HG03558 (cell line): ENCODE data around the gene CATSPERE.
"Not testable (repeated sequence)": the region's sequence is repeated elsewhere in the genome, so short reads cannot be mapped to it uniquely, and the experiment has no call there.

Experiments used
- ATAC-seq: cut with Tn5 transposase; IDR thresholded peaks from one replicate; pipeline ENCODE4 v1.9.1; 2021; ENCODE audit warnings: moderate number of reproducible peaks; ENCODE audit not compliant: unreplicated experiment; ENCODE audit errors: extremely low read depth

Gene CATSPERE

GRCh38 chr1:244513493-244513892 is 52.4 kb downstream of the CATSPERE start:
- no peak for ATAC-seq

DNA sequence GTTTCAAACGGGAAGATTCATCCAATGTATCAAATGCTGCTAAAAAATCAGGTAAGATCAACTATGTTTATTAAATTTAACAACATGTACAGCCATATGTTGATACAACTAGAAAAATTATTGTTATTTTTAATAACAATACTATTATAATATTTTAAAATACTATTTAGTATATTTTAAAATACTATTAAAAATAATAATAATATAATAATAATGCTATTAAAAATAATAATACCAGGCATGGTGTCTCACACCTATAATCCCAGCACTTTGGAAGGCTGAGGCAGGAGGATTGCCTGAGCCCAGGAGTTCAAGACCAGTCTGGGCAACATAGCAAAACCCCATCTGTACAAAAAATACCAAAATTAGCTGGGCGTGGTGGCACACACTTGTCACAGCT is 54.6 kb downstream of the CATSPERE start:
- ATAC-seq = no peak

DNA sequence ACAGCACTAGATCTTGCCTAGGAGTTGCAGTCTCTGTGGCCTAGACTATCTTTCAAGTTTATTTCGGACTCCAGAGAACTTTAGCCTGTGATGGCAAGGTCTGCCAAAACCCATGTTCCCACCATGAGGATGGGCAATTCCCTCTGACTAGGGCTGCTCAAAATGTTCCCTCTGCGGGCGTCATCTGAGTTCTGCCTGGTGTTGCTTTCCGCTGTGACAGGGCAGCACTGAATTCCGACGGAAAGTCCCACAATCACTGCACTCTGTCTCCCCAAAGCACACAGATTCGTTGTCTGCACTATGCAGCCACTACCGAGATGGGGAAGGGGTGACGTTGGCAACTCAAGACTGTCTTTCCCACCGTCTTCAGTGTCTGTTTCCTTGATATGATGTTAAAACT is 75.2 kb downstream of the CATSPERE start:
- no peak for ATAC-seq

- no peak for ATAC-seq
Measured at GRCh38 chr1:244545511-244545910, 84.4 kb downstream of the CATSPERE start.

DNA sequence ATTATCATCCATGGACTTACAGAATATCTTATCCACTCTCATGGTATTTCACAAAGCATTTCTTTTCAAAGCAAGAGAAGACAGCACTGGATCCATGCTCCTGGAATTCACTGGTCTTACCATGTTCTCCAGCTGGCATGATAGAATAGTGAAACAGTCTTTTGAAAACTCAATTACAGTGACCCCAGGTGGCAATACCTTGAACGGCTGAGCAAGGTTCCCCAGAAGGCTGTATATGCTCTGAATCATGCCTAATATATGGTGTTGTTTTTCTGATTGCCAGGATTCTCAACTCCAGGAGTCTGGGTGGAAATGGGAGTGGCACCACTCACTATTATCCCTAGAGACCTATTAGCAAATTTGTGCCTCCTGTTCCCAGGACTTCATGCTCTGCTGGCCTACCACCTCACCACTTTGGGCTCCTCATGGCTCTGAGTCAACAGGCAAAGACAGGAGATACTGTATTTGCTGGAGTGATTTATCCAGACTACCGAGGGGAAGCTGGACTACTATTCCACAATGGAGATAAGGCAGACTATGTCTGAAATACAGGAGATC is 87.6 kb downstream of the CATSPERE start:
- ATAC-seq = no peak

- ATAC-seq = no peak
Measured at GRCh38 chr1:244552336-244552735, 91.3 kb downstream of the CATSPERE start.

DNA sequence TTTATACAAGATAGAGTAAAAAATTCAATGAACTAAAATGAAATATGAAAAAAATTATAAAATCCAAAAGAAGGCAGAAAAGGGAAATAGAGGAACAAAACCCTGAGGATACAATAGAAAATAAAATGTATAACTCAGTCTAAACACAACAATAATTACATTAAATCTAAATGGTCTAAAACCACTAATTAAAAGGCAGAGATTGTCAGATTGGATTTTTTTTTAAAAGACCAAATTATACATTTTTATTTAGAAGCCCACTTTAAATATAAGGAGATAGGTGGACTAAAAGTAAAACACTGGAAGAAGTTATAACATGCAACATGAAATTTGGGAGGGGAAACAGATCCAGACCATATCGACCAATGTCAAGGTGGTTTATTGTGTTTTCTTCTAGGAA is 95.2 kb downstream of the CATSPERE start:
- ATAC-seq = no peak

GRCh38 chr1:244557565-244557964 is 96.5 kb downstream of the CATSPERE start:
- ATAC-seq = no peak

- ATAC-seq = no peak
Measured at GRCh38 chr1:244559561-244559960, 98.5 kb downstream of the CATSPERE start.

DNA sequence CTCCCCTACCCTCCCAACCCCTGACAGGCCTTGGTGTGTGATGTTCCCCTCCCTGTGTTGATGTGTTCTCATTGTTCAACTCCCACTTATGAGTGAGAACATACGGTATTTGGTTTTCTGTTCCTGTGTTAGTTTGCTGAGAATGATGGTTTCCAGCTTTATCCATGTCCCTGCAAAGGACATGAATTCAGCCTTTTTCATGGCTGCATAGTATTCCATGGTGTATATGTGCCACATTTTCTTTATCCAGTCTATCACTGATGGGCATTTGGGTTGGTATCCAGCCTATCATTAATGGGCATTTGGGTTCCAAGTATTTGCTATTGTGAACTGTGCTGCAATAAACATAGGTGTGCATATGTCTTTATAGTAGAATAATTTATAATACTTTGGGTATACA is 101.8 kb downstream of the CATSPERE start:
- ATAC-seq = not testable (repeated sequence)

GRCh38 chr1:244573768-244574167 is 112.7 kb downstream of the CATSPERE start:
- no peak for ATAC-seq

DNA sequence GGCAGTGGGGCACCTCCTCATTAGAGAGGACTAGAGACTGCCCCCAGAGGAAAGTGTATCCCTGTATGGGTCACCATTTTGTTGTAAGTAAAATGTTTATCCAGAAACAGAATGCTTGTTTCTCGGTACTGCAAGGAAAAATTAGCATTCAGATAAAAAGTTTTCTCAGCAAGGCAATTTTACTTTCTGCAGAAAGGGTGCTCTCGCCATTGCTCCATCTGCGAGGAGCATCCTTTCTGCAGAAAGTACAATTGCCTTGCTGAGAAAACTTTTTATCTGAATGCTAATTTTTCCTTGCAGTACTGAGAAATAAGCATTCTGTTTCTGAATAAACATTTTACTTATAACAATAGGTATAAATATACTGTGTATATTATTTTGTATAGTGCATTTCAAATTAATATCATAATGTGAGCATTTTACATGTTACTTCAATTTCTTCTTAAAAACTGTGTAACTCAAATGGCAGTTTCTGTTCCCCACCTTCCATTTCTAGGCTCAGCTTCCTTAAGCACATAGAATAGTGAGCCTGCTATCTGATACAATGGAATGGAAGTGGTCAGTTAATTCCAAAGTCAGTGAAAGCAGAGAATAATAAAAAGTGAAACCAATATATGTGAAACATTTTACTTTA is 115.3 kb downstream of the CATSPERE start:
- ATAC-seq = no peak

- not testable (repeated sequence) for ATAC-seq
Measured at GRCh38 chr1:244578205-244578604, 117.1 kb downstream of the CATSPERE start.

DNA sequence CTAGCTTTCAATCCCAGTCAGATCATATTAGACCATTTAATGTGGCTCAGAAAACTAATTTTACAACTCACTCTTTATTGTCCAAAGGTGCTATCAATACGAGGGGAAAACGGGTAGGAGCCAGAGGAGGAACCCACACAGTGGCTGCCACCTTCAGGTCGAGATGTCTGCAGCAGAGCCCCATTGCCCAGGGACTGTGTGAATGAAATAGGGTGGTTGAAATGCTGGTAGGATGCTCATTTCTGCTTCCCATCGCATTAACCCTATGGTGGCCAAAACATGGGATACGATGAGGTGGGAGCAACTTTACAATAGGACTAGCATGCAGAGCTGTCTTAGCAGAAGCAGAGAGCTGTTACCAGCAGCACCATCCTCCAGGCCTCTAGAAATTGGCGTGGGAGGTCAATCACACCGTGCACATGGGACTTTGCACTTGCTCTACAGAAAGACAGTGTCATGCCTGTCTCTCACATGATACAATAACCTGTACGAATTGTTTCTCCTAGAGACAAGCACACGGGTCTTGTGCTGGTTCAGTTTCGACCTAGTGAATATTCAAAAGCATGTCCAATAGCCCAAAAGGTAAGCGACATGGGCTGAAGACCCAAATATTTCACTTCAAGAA is 122.4 kb downstream of the CATSPERE start:
- ATAC-seq = no peak

DNA sequence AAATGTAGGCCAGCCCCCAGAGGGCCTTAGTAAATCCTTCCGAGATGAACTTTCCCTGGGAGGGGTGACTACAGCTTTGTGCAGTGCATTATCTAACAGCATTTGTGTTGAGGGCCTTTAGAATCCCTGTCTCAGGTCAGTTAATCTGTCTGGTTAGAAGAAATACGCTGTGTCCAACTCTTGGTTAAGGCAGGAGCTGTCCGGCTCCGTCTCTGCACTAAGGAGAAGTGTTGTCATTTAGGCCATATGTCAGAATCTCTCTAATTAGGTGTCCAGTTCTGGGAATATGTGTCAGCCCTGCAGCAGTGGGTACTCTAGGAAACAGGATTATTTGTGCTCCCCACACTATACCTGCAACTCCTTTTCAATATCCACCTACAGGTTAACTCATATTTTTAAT is 124.8 kb downstream of the CATSPERE start:
- no peak for ATAC-seq

DNA sequence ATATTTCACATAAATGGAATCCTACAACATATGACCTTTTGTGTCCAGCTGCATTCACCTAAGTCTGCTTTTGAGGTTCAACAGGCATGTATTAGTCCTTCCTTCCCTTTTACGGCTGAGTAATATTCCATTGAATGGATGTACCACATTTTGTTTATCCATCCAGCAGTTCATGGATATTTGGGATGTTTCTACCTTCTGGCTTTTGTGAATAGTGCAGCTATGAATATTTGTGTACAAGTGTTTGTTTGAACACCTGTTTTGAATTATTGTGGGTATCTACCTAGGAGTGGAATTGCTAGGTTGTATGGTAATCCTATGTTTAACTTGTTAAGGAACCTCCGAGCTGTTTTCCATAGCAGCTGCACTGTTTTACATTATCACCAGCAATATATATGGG is 129.6 kb downstream of the CATSPERE start:
- ATAC-seq = no peak

DNA sequence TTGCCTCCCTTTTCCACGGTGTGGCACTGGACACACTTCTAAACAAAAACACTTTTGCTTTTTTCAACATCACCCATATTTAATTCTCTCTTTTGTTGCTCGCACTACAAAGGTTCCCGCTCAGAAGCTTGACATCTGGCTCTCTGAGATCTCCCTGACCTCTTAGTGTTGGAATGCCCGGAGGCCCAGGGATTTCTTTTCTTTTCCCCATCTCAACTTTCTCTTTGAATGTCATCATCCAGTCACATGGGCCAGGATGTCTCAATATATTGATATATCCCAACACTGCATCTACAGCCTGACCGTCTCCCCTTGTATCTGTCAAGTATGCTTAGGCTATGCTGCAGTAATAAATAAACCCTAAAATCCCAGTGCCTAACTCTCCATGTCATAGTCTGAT is 137.5 kb downstream of the CATSPERE start:
- no peak for ATAC-seq

DNA sequence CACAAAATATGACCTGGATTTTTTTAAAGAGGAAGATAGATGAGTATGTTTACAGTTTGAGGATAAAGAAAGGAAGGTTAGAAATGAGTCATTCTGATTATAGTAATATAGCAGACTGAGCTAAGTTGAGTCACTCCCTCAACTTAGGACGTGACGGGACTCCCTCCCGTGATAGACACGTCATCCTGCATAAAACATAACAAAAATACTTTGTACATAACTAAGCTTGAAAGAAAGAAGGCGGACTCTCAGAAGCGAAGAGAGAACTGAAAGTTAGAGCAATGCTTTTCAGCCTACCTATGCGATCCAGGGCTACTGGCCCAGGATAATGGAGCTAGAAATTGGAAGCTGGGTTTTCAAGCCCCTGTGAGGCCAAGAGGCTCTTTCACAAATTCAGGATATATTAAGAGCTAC is 138.9 kb downstream of the CATSPERE start:
- peak; percentile 89 for ATAC-seq

DNA sequence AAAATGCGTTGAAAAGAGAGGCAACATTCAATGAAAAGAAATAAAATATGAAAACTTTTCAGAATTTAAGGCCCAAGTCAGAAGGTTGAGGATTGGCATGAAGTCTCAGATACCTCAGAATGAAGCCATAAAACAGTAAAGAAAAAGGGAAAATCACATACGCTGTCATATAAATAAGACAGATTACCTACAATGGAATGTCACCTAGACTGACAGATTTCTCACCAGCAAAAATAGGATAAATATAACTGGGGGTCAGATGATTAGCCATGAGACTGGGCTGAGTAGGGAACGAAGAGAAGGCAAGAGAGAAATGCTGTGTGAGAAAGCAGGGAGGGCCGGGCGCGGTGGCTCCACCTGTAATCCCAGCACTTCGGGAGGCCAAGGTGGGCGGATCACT is 140.3 kb downstream of the CATSPERE start:
- no peak for ATAC-seq

- no peak for ATAC-seq
Measured at GRCh38 chr1:244603498-244603897, 142.4 kb downstream of the CATSPERE start.

DNA sequence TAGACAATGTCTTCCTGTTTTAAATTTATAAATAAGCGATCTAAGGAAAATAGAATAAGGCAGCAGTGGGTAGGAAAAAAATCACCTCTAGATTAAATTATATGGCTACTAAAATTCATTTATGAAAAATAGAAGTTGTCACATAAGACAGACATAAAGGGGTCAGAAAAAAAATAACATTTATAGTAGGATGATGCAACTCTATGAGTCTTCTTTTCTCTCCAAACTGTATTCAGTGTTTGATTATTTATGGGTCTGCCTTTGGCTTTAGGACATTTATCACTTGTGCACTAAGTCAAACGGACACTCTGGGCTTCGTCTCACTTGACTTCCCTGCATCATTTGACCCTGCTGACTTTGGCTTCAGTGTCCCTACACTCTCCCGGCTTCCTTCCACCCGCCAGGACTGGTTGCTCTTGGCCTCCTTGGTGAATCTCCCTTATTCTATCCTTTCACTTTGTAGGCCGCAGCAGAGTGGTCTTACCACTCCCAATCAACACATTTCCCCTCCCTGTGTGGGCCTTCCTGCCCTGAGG is 144.8 kb downstream of the CATSPERE start:
- no peak for ATAC-seq
